C4-2B (cell line): ENCODE data around the gene MSH2.
"Not testable (repeated sequence)": the region's sequence is repeated elsewhere in the genome, so short reads cannot be mapped to it uniquely, and the experiment has no call there.

Experiments
- ZFX ChIP-seq: fragments of 450-650 bp; IDR thresholded peaks from 2 replicates; pipeline ENCODE4 v1.6.1; 2017
- TF ChIP-seq, protein P1 (sequence below): fragments of 450-650 bp; conservative IDR thresholded peaks from 2 replicates; pipeline ENCODE4 v1.5.1; 2017; ENCODE audit warnings: mild to moderate bottlenecking

DNA sequence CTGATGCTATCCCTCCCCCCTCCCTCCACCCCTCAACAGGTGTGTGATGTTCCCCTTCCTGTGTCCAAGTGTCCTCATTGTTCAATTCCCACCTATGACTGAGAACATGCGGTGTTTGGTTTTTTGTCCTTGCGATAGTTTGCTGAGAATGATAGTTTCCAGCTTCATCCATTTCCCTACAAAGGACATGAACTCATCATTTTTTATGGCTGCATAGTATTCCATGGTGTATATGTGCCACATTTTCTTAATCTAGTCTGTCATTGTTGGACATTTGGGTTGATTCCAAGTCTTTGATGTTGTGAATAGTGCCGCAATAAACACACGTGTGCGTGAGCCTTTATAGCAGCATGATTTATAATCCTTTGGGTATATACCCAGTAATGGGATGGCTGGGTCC lies 51.9 kb downstream of the MSH2 start:
- TF ChIP-seq, protein P1, sequence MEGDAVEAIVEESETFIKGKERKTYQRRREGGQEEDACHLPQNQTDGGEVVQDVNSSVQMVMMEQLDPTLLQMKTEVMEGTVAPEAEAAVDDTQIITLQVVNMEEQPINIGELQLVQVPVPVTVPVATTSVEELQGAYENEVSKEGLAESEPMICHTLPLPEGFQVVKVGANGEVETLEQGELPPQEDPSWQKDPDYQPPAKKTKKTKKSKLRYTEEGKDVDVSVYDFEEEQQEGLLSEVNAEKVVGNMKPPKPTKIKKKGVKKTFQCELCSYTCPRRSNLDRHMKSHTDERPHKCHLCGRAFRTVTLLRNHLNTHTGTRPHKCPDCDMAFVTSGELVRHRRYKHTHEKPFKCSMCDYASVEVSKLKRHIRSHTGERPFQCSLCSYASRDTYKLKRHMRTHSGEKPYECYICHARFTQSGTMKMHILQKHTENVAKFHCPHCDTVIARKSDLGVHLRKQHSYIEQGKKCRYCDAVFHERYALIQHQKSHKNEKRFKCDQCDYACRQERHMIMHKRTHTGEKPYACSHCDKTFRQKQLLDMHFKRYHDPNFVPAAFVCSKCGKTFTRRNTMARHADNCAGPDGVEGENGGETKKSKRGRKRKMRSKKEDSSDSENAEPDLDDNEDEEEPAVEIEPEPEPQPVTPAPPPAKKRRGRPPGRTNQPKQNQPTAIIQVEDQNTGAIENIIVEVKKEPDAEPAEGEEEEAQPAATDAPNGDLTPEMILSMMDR = not testable (repeated sequence)
- not testable (repeated sequence) for TF ChIP-seq ZFX
